HG03439 (cell line): ENCODE data around the gene DPP8.
A peak's percentile ranks its signal among the peaks of the same experiment; 100 is the strongest.
"Not testable (repeated sequence)": the region's sequence is repeated elsewhere in the genome, so short reads cannot be mapped to it uniquely, and the experiment has no call there.

Source experiments
- ATAC-seq: cut with Tn5 transposase; IDR thresholded peaks from one replicate; pipeline ENCODE4 v1.9.1; 2021; ENCODE audit warnings: mild to moderate bottlenecking, moderate library complexity; ENCODE audit not compliant: unreplicated experiment

DPP8 gene

GRCh38 chr15:65516997-65517865 lies at the start of gene DPP8:
Gene DPP8, minus strand, starts transcription at chr15:65517689. Its CDS starts 5,136 bp downstream, at chr15:65512553.
- ATAC-seq = peak; percentile 96

- no peak for ATAC-seq
Observed at GRCh38 chr15:65561934-65562333, 44.4 kb upstream of the DPP8 start.

GRCh38 chr15:65559941-65560340 lies 42.5 kb upstream of the DPP8 start:
- no peak for ATAC-seq

- no peak for ATAC-seq
Observed at GRCh38 chr15:65558997-65559760, 41.7 kb upstream of the DPP8 start.

GRCh38 chr15:65558336-65558735 lies 40.8 kb upstream of the DPP8 start:
- no peak for ATAC-seq

- no peak for ATAC-seq
Observed at GRCh38 chr15:65556622-65557021, 39.1 kb upstream of the DPP8 start.

GRCh38 chr15:65553691-65554090 lies 36.2 kb upstream of the DPP8 start:
- ATAC-seq = no peak

- not testable (repeated sequence) for ATAC-seq
Observed at GRCh38 chr15:65552851-65553250, 35.4 kb upstream of the DPP8 start.

- no peak for ATAC-seq
Observed at GRCh38 chr15:65551183-65551582, 33.7 kb upstream of the DPP8 start.

GRCh38 chr15:65550681-65551098 lies 33.2 kb upstream of the DPP8 start:
- ATAC-seq = no peak

GRCh38 chr15:65549288-65549687 lies 31.8 kb upstream of the DPP8 start:
- ATAC-seq = not testable (repeated sequence)

- no peak for ATAC-seq
Observed at GRCh38 chr15:65547841-65548240, 30.4 kb upstream of the DPP8 start.

GRCh38 chr15:65541231-65541820 lies 23.8 kb upstream of the DPP8 start:
- ATAC-seq = no peak

GRCh38 chr15:65540314-65540713 lies 22.8 kb upstream of the DPP8 start:
- no peak for ATAC-seq

GRCh38 chr15:65535192-65535591 lies 17.7 kb upstream of the DPP8 start:
- ATAC-seq = no peak

- ATAC-seq = no peak
Observed at GRCh38 chr15:65533057-65533756, 15.7 kb upstream of the DPP8 start.

- no peak for ATAC-seq
Observed at GRCh38 chr15:65532738-65533051, 15.2 kb upstream of the DPP8 start.

GRCh38 chr15:65530318-65531111 lies 13.0 kb upstream of the DPP8 start, which contains the start of gene HACD3:
Gene HACD3, plus strand, starts transcription at chr15:65530463. Its CDS starts 169 bp downstream, at chr15:65530632.
- ATAC-seq = peak; percentile 82

GRCh38 chr15:65529762-65530317 lies 12.4 kb upstream of the DPP8 start:
- no peak for ATAC-seq
